Measurements from ENCODE around the gene SH3RF1.

The SH3RF1 gene

DNA sequence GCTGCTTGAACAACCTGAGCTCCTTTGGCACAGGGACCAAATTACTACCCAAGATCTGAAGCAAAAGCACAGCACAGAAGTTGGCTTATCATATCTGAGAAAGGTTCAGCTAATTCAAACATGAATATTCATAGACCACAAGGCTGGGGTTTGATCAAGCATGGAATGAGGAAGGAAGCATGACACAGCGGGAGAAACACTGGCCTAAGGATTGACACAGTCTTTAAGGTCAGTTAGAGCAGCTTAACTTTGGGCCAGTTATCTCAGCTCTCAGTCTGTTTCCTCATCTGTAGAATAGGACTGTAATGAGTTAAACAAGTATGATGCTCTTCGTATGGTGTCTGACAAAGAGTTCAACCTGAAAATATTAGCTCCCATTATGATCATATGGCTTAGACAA, 172.2 kb downstream of the SH3RF1 start:
- no peak for DNase-seq

DNA sequence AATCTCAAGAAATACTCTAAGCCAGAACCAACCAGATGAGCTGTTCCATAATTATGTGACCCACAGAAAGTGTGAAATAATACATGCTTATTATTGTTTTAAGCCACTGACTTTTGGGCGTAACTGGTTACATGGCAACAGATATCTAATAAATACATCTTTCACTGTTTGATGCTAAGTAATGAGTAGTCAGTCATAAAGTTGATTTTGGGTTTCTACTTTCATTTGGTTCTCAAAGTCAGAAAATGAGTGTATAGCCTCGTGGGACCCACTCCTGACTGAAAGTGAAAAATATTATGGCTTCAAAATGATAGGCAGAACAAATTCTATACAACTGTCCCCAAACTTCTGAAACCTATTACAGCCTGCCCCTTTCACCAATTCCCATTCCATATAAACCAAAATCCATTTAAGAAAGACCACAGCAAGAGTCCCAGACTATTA, 172.7 kb downstream of the SH3RF1 start:
- no peak for DNase-seq

DNA sequence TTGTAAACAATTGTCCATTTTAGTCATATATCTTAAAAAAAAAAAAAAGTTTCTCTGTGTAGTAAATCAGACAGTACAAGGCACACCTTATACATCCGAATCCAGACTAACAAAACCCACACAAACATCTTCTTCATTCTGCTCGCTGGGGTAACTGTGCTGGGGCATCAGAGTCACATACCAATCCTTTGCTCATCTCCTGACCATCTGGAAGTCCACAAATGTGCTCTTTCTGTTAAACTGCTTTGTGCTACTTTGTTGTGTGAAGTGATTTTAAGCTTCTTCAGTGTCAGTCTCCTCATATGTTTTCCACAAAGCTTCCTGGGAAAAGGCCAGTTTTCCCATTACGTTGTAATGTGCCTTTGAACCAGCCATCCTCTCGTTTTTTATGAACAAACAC, 174.5 kb downstream of the SH3RF1 start:
- no peak for DNase-seq

DNA sequence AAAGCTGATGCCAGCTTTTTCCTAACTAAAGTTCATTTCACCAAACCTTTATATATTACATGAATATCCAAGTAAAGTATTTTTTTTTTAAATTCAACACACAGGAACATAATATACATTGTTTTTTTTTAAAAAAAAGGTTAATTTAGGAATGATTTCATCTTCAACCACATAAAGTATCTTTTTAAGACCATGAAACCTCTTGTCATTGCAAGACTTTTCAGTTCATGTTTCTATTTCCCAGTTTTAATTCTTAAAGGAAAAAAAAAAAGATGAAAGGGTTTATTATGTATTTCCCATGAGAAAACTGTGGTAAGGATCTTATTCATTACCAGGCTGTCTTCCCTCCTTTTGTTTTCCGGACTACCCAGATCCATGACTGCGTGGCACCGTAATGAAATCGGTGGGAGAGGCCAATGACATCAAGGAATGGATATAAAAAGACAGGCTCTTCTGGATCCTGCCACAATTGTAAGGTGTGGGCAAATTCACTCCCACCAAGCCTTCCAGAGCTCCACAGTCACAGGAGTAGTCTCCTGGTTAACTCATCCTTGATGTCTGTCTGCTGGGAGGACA, 176.0 kb downstream of the SH3RF1 start:
- no peak for DNase-seq

DNA sequence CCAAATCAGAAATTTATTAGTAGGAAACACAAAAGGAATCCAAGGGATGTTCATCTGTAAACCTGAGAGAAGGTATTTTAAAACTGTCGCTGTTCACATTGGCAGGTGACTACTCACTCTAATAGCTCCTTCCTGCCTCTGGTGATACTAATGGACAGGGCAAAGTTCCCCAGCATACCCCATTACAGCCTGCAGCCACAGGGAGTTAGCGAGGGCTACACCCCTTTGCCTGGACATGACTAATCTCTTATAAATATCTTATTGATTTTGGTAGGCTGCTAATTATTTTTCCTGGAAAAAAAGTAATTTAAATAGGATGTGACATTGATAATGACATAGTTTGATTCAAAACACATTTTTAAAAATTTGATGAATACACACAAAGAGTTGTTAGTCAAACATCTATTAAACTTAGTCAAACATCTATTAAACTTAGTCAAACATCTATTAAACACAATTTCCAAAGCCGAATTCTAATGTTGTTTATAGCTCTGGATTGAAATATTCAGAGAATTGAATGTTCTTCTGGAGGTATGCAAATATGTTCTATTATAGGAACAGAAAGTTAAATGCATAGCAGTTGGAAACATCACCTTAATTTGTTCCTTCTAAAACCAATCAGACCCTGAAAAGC, 177.8 kb downstream of the SH3RF1 start:
- no peak for DNase-seq

DNA sequence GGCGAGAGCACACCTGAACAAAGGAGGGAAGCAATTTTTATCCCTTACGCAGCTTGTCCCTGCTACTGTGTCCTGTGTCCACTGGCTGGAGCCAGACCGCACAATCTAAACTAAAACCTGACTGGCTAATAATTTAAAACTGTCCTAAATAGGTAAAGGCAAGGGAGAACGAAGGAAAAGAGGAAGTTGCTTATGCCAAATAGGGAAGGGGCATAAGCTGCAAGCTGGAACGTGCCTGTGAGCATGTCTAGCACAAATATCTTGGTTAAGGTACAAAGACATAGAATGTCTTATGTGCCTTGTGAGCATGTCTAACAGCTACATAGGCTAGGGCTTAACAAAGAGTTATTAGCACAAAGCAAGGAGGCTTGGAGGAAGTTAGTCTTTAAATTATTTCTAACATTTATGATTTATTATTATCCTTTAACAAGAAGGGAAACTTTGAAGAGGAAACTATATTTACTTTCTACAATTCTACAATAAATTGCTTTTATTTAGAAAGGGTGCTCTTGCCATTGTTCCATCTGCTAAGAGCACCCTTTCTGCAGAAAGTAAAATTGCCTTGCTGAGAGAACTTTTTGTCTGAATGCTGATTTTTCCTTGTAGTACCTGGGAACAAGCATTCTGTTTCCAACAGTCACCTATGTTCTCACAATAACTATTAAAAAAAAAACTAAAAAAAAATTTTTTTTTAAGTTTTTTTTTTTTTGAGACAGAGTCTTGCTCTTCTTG, 180.1 kb downstream of the SH3RF1 start:
- no peak for DNase-seq

DNA sequence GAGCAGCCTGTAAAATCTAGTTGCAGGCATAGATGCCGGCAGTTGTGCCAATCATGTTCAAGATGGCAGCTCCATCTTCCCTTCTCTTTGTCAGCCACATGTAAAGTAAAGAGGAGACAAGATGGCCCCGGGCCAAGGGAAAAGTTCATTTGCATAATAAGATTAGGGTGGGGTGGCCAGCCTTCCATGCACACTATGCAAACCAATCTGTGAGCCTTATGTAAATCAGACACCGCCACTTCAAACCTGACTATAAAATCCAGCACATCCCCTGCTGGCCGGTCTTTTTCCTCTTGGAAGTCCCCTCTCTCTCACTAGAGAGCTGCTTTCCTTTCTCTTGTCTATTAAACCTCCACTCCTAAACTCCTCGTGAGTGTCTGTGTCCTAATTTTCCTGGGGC, 181.8 kb downstream of the SH3RF1 start:
- DNase-seq, result no peak

DNA sequence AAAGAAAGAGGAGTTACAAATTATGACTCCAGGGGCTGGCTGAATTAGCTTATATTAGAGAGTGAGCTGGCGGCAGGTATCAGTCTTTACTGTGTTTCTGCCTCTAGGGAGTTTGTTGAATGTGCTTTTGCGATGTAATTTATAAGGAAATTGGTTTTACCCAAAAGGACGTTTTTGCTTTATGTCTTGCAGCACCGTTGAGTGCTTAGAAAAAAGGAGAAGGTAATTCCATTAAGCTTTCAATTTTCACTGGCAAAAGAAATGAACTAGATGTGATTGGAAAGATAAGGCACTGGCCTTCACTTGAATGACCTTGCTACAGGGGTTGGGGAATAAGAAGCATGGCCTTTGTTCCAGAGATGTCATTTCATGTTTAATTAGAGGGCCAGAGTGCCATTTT, 185.8 kb downstream of the SH3RF1 start:
- DNase-seq, result no peak

DNA sequence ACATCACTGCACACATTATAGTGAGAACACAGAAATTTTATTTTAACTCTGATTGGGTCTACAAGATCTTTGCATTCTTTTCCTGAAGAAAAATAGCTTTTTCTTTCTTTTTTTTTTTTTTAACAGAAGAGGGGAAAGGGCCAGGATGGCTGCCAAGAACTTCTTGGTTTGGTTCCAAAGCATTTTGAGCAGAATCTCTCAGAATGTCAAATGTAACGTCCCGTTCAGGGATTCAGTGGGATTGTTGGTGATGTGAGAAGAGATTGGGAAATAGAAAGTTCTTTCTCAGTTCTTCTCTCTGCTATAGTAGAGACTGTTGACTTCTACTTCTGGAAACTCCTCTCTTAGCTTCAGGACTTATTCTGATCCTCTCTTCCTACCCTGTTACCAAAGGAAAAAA, 189.8 kb downstream of the SH3RF1 start:
- no peak for DNase-seq

DNA sequence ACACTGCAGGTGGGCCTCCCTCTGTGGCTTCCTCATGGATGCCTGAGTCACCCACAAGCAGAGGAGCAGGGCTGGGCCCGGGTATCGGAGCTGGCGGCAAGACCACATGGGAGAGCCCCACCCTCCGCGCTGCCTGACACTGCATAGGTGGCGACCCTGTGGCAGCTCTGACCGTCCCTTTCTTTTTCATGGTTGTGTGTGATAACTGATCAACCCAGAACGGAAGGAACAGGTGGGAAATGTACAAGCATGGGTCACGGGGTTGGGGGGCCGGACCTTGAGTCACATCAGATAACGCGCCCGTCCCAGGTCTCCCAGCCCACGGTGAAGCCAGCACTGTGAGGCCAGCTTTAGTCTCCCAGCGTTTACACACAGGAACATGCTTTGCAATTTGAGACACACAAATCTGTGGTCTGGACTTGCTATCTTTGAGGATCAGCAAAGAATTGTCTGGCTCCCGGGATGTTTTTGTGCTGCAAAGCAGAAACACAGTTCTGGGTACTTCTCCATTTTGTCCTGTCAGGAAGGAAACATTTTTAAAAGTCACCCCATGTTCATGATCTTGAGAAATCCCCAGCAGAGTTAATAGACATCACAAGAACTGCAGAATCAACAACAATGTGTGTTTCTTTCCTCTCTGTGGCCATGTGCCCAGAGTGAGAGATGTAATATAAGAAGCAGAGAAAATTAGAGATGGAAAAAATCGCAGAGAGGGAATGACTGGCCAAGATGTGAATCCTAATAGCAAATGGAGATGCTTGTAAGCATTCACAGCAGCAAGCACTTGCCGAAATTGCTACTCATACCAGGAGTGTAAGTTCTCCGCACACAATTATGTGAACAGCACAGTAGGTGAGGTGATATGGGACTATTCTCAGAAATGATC, 190.6 kb downstream of the SH3RF1 start:
- no peak for DNase-seq

DNA sequence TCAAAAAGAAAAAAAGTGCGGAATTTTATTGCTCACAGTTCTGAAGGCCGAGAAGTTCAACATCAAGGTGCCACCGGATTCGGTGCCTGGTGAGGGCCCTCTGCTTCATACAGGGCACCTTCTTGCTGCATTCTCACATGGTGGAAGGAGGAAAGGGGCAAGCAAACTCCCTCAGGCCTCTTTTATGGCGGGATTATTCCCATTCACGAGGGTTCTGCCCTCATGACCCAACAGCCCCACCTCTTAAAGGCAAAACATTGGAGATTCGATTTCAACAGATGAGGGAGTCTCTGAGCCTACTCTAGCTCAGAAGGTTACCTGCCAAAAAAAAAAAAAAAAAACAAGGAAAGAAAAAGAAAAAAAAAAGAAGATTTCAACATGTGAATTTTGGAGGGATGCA, 196.6 kb downstream of the SH3RF1 start:
- DNase-seq, result no peak

DNA sequence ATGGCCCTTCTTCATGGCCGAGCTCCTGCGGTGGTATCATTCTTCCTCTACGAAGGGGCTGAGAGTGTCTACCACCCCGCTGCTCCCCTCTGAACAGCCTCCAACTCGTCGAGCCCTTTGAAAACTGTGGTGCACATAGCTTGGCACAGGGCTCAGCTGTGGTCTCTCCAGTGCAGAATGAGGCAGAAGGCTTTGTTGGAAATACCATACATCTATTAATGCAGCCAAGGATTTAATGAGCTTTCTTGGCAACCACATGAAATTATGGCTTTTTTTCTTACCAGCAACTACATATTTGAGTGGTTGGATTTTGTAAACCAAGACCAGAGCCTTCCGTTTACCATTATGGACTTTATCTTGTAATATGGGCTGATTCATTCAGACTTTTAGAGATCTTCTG, 199.0 kb downstream of the SH3RF1 start:
- no peak for DNase-seq

DNA sequence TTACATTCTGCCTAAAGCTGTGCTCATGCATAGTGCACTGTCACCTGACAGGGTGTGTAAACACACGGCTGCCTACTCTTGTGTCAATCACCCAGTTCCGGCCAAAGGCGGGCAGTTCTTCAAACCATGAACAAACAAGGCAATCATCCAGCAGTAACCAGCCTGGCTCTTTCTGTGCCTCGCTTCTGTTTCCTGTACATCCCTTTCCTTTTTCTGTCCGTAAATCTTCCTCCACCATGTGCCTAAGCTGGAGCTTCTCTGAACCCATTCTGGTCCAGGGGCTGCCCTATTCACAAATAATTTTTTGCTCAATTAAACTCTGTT, 199.9 kb downstream of the SH3RF1 start:
- no peak for DNase-seq

DNA sequence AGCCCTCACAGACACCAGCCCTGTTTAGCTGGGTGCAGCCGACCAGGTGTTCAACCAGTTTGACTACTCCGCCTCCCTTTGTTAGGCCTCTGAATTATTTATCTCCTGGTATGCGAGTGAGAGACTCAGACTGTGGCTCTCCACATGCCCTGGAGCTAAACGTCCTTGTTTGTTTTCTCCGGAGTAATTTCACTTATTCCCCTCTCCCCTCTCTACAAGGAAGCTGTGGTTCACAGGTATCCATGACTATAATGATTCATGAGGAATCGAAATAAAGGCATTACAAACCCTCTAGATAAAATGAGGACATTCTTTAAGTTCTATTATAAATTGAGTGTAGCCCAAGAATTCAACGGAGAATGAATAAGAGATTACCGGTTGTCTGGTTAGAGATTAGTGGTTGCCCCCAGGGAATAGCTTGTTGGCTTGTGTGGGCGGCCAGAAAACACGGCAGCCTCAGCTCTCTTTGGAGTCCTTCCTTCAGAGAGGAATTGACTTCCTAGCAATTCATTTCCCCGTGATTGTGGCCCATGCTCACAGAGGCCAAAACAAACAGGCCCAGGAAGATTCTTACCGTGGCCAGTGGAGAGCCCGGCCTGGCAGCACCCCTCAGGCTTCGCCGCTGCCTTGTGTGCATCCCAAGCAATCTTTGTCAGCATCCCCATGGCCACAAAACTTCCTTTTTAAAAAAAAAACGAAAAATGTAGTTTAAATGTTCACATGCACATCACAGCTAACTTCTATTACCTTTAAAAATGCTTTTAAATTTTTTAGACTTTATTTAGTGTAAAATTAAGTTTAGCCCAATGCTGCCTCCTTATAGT, 200.5 kb downstream of the SH3RF1 start:
- DNase-seq, result no peak

DNA sequence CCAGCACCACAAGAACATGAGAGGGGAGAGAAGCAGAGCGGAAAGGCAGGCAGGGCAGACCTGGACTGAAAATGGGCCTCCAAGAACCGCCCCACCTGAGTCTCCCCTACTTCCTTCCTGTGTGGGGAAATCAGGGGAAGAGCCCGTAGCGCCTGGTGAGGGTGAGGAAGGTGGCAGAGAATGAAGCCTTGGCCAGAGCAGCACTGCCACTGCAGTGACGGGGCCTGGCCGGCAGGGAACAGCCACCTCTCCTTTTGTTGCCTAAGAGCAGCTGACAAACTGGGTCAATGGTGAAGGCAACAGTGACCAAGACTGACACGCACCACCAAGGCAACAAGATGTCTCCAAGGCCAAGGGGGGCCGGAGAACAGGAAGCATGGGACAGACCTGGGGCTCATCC, 202.3 kb downstream of the SH3RF1 start:
- no peak for DNase-seq

DNA sequence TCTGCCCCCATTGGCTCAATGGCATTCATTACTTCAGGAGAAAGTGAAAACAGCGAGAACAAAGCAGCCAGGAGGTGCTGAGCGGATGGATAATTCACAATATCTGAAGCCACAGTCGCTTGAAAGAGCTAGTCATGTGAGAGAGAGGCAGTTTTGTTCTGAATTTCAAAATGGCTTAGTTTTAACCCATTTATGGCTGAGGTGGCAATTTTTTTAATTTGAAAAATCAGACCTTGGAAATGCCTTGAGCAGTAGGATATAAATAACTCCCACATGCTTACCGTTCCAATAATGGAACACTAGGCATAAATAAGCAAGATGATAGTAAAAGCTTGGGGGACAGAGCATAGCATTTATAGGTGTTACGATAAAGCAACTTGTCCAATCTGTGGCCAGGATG, 203.8 kb downstream of the SH3RF1 start:
- DNase-seq, result no peak

DNA sequence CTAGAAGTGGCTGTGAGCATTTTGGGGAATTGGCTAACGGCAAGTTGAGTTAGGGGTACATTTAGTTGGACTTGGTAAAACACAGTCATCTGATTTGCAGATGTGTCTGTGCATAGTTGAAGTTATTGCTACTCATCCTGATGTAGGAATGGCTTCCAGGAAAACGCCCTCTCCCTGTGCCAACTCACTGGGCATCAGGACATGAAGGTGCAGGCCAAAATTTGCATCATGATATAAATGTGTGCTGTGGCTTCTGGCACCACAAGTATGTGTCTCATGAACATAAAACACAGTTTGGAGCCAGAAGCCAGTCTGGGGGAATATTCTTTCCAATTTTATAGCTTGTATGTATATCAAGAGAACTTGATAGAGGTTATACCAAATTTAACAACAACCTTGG, 206.5 kb downstream of the SH3RF1 start:
- no peak for DNase-seq

DNA sequence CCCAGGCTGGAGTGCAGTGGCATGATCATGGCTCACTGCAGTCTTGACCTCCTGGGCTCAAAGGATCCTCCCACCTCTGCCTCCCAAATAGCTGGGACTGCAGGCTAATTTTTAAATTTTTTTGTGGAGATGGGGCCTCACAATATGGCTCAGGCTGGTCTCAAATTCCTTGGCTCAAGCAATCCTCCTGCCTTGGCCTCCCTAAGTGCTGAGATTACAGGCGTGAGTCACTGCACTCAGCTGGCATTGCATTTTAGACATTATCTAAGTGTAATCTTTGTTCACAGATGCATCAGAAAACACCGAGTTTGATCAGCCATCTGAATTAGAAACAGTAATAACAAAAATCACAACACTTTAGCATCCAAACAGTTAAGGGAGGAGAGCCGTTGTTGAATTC, 207.3 kb downstream of the SH3RF1 start:
- no peak for DNase-seq

DNA sequence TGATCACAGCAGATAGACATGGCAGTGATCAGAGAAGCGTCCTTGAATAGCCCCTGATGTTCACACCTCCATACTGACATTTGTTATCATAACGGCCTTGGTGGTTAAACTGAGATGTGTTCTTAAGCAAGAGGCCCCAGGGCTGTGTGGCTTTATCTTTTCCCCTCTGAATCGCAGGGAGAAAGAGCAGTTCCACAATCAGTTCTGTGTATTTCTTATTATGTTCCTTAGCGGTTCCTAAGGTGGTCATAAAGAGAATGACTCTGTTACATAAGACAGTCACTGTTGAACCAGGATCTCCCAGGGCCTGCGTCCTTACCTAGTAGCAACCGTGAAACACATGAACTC, 207.9 kb downstream of the SH3RF1 start:
- no peak for DNase-seq

DNA sequence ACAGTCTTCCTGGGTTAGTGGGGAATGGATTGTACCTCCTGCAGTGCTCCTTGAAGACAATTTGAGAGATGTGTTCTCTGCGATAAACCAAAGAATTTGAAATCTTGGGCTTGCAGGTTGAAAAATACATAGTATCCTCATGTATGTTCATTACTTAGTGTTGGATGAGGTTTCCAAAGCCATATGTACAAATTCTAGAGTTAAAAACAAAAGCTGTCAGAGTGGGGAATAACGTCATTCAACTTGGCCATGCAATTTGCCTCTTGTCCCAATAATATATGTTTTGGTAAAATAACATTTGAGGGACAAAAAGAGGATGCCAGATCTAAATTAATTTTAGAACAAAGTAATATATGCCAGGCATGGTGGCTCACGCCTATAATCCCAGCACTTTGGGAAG, 209.4 kb downstream of the SH3RF1 start:
- no peak for DNase-seq

DNA sequence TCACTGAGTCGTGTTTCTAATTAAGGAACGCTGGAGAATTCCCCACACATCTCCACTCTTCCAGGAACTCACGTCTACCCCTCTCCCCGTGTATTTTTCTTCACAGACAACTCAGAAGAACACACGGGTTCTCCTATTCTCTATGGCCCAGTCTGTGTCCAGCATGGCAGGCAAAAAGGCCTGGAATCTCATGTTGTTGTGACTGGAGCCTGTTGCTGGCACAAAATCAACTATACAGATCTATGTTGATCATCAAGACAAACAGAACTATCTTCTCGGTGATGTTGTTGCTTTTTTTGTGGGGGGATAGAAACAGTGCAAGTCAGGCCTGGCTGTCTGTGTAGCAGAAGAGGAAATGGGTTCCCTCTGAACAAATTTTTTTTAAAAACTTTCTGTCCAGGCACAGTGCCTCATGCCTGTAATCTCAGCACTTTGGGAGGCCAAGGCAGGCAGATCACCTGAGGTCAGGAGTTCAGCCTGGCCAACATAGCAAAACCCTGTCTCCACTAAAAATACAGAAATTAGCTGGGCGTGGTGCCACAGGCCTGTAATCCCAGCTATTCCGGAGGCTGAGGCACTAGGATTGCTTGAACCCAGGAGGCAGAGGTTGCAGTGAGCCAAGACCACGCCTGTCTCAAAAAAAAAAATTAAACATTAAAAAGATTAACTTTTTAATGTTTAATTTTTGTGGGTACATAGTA, 210.2 kb downstream of the SH3RF1 start:
- DNase-seq, result no peak

All from stimulated activated naive CD4-positive, alpha-beta T cell (primary cell).